Neural crest cell (in vitro differentiated cells): Measurements from ENCODE around the gene EMC10. TPM values are rescaled to one million over a fixed set of nuclear protein-coding genes. Genes with fewer than 3 reads are reported as not detected.

Experiments
- DNase-seq: peaks from one replicate; pipeline ENCODE4 v3.0.0; 2021; ENCODE audit warnings: low read depth, mixed read lengths, low spot score
- H3K27ac Mint-ChIP-seq: one replicate; pipeline ENCODE4 v1.8.0; 2021; ENCODE audit warnings: mild to moderate bottlenecking, mixed read lengths; ENCODE audit not compliant: unreplicated experiment
- H3K27me3 Mint-ChIP-seq: 2 replicates; pipeline ENCODE4 v1.8.0; 2021; ENCODE audit warnings: low read depth, mild to moderate bottlenecking, mixed read lengths
- H3K36me3 Mint-ChIP-seq: 2 replicates; pipeline ENCODE4 v1.8.0; 2021; ENCODE audit warnings: low read depth, mild to moderate bottlenecking, mixed read lengths
- H3K4me1 Mint-ChIP-seq: 2 replicates; pipeline ENCODE4 v1.8.0; 2021; ENCODE audit warnings: mixed read lengths
- H3K4me3 Mint-ChIP-seq: one replicate; pipeline ENCODE4 v1.8.0; 2021; ENCODE audit warnings: mild to moderate bottlenecking, mixed read lengths
- H3K9me3 Mint-ChIP-seq: 2 replicates; pipeline ENCODE4 v1.8.0; 2021; ENCODE audit warnings: mixed read lengths
- total RNA-seq: library from RNA; stranded (reverse); gene quantifications from 2 replicates; pipeline ENCODE4 v1.2.1, GENCODE V29; 2021
- TF ChIP-seq, protein P1 (sequence below): fragments of 200-600 bp; sonication (generic); conservative IDR thresholded peaks from 2 replicates; pipeline ENCODE4 v1.5.0; 2021; ENCODE audit warnings: antibody characterized with exemption, mild to moderate bottlenecking

EMC10 gene
- total RNA-seq, 1 donor from 2014 or later: 129 TPM

DNA sequence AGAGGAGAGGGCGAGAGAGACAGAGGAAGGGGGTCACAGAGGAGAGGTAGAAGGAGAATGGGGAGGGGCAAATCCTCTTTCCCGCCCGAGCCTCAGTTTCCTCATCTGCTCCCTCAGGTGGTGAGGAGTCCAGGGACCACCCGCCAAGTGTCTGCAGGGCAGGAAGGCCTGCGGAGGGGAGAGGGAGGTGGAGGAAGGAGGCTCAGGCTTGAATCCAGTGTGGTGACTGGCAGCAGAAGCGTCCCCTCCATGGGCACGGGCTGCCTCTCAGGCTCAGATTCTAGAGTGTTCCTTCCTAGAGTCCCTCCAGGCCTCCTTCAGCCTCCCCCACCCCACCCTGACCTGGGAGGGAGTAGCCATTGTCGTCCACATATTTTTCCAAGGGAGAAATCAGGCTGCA is 16.9 kb downstream of the EMC10 start:
- H3K4me3 Mint-ChIP-seq: no peak overlapping the region
- H3K27ac Mint-ChIP-seq: no peak overlapping the region
- H3K27me3 Mint-ChIP-seq: peaks cover 73% of the 10 kb centered on the region
- peaks cover 49% of the 10 kb centered on the region for H3K4me1 Mint-ChIP-seq
- DNase-seq: no peak
- H3K9me3 Mint-ChIP-seq: no peaks in the 10 kb centered on the region
- peaks cover 3% of the 10 kb centered on the region for H3K36me3 Mint-ChIP-seq
- TF ChIP-seq, protein P1, sequence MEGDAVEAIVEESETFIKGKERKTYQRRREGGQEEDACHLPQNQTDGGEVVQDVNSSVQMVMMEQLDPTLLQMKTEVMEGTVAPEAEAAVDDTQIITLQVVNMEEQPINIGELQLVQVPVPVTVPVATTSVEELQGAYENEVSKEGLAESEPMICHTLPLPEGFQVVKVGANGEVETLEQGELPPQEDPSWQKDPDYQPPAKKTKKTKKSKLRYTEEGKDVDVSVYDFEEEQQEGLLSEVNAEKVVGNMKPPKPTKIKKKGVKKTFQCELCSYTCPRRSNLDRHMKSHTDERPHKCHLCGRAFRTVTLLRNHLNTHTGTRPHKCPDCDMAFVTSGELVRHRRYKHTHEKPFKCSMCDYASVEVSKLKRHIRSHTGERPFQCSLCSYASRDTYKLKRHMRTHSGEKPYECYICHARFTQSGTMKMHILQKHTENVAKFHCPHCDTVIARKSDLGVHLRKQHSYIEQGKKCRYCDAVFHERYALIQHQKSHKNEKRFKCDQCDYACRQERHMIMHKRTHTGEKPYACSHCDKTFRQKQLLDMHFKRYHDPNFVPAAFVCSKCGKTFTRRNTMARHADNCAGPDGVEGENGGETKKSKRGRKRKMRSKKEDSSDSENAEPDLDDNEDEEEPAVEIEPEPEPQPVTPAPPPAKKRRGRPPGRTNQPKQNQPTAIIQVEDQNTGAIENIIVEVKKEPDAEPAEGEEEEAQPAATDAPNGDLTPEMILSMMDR: no peak

DNA sequence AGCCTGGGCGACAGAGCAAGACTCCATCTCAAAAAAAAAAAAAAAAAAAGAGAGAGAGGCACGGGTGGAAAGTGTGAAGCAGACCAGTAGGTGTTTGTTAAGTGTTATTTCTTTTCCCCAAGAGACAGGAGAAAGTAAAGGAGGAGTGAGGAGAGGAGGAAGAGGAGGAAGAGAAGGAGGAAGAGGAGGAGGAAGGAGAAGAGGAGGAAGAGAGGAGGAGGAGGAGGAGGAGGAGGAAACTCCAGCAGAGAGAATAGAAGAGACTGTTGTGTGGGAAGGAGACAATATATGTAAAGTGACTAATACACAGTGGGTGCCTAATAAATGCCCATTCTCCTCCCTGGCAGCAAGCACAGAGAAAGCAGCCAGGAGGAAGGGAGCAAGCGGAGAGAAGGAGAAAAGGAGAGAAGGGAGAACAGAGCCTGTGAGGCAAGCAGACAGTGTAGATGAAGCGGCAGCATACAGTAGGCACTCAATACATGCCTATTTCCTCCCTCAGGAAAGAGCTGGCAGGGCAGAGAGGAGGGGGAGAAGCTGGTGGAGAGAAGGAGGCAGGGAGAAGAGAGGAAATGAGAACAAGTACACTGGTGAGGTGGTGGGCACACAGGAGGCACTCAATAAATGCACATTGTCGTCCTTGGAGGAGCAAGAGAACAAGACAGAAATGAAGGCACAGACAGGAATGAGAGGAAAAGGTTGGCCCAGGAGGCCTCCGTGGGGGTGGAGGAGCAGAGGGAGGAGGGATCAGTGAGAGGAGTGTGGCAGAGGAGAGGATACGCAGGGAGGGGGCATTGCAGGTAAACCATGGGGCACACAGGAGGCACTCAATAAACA is 18.1 kb downstream of the EMC10 start:
- no peaks in the 10 kb centered on the region for H3K9me3 Mint-ChIP-seq
- peaks cover 61% of the 10 kb centered on the region for H3K27me3 Mint-ChIP-seq
- no peak for DNase-seq
- no peak overlapping the region for H3K4me3 Mint-ChIP-seq
- TF ChIP-seq, protein P1: no peak
- peaks cover 3% of the 10 kb centered on the region for H3K36me3 Mint-ChIP-seq
- peaks cover 37% of the 10 kb centered on the region for H3K4me1 Mint-ChIP-seq
- no peak overlapping the region for H3K27ac Mint-ChIP-seq

- TF ChIP-seq, protein P1: no peak
- no peaks in the 10 kb centered on the region for H3K9me3 Mint-ChIP-seq
- no peak for DNase-seq
- no peaks in the 10 kb centered on the region for H3K36me3 Mint-ChIP-seq
- H3K4me3 Mint-ChIP-seq: peak overlapping the region; percentile 3
- peaks cover 30% of the 10 kb centered on the region for H3K4me1 Mint-ChIP-seq
- peaks cover 55% of the 10 kb centered on the region for H3K27me3 Mint-ChIP-seq
- H3K27ac Mint-ChIP-seq: no peak overlapping the region
Measured at GRCh38 chr19:50495020-50495531, 18.8 kb downstream of the EMC10 start.

GRCh38 chr19:50496189-50497021 is 20.1 kb downstream of the EMC10 start:
- H3K9me3 Mint-ChIP-seq: no peaks in the 10 kb centered on the region

GRCh38 chr19:50497022-50497405 is 20.7 kb downstream of the EMC10 start:
- Mint-ChIP-seq H3K4me3 (no peak overlapping the region), H3K36me3 (no peaks in the 10 kb centered on the region), H3K4me1 (peaks cover 11% of the 10 kb centered on the region), H3K27me3 (peaks cover 42% of the 10 kb centered on the region), H3K27ac (no peak overlapping the region), H3K9me3 (no peaks in the 10 kb centered on the region)
- TF ChIP-seq, protein P1: no peak
- no peak for DNase-seq

More at GRCh38 chr19:50496189-50497021, 20.1 kb downstream of the EMC10 start:
- TF ChIP-seq, protein P1: no peak
- Mint-ChIP-seq H3K27me3 (peaks cover 45% of the 10 kb centered on the region), H3K4me3 (no peak overlapping the region), H3K27ac (no peak overlapping the region), H3K36me3 (no peaks in the 10 kb centered on the region), H3K4me1 (peaks cover 17% of the 10 kb centered on the region)
- DNase-seq: peak; percentile 70
